Ascending aorta (tissue), 2 donors: ENCODE results near the gene CHCHD4. TPM values are rescaled to one million over a fixed set of nuclear protein-coding genes. Genes with fewer than 3 reads are reported as not detected.
"Not testable (repeated sequence)": the region's sequence is repeated elsewhere in the genome, so short reads cannot be mapped to it uniquely, and the experiment has no call there.

Experiments used
- DNase-seq, 2 donors: peaks; one replicate each; pipeline ENCODE4 v3.0.0-alpha.2; 2019; ENCODE audit warnings: low spot score in 2 of 2
- H3K27ac ChIP-seq, 2 donors: fragments of 200-600 bp; sonication (generic); one replicate each; pipeline ENCODE4 v1.5.1; 2016 to 2017; ENCODE audit warnings: mild to moderate bottlenecking in 1 of 2
- H3K27me3 ChIP-seq: fragments of 200-600 bp; sonication (generic); one replicate; pipeline ENCODE4 v1.5.1; 2017
- H3K36me3 ChIP-seq, 2 donors: fragments of 200-600 bp; sonication (generic); one replicate each; pipeline ENCODE4 v1.5.1; 2016
- H3K4me1 ChIP-seq, 2 donors: fragments of 200-600 bp; sonication (generic); one replicate each; pipeline ENCODE4 v1.5.1; 2016 to 2017; ENCODE audit warnings: mild to moderate bottlenecking in 1 of 2
- H3K4me3 ChIP-seq, 2 donors: fragments of 200-600 bp; sonication (generic); one replicate each; pipeline ENCODE4 v1.5.1; 2016 to 2017; ENCODE audit warnings: mild to moderate bottlenecking in 1 of 2
- H3K9me3 ChIP-seq, 2 donors: fragments of 200-600 bp; sonication (generic); one replicate each; pipeline ENCODE4 v1.5.1; 2016
- CTCF ChIP-seq, 3 experiments: fragments of 200-600 bp in 2 of 3; fragments of 450-650 bp in 1 of 3; sonication (generic) in 2 of 3; IDR thresholded peaks; one replicate each; pipeline ENCODE4 v1.5.1; 2016 to 2019; ENCODE audit warnings: antibody characterized with exemption in 3 of 3, mild to moderate bottlenecking in 1 of 3, moderate library complexity in 1 of 3
- intact Hi-C: fragments of 100-400 bp; cut with DNase I; formaldehyde crosslinking; loops from one replicate; pipeline ENCODE4 v1.15.1; 2023
- total RNA-seq: library from RNA; depleted of rRNA; stranded (reverse); fragments of >200 nt; gene quantifications from one replicate; pipeline ENCODE4 v1.1.0, GENCODE V29; 2016

Gene CHCHD4
- total RNA-seq, 1 donor from 2014 or later, result 1.9 TPM

- Histone ChIP-seq H3K36me3 (peaks cover 7 to 21% of the 10 kb centered on the region in 2 donors), H3K4me3 (no peak overlapping the region), H3K27ac (no peak overlapping the region), H3K4me1 (peaks cover 0 to 8% of the 10 kb centered on the region in 2 donors), H3K27me3 (no peaks in the 10 kb centered on the region), H3K9me3 (no peaks in the 10 kb centered on the region)
- intact Hi-C loops, result loop anchor here (5.0 kb wide), 1 partner anchor 333 kb away; no protein-coding TSS in a partner anchor
- TF ChIP-seq CTCF (IDR thresholded peaks at IDR 0.05), result no peak
- no peak for DNase-seq
Observed at GRCh38 chr3:14119651-14120050, 5.0 kb downstream of the CHCHD4 start.

- no peaks in the 10 kb centered on the region for H3K27me3 ChIP-seq
- H3K9me3 ChIP-seq, result no peaks in the 10 kb centered on the region
- no peak for TF ChIP-seq CTCF (IDR thresholded peaks at IDR 0.05)
- intact Hi-C loops, result no loop called here
- DNase-seq, result no peak
- H3K4me1 ChIP-seq, result peaks cover 0 to 6% of the 10 kb centered on the region in 2 donors
- no peak overlapping the region for H3K4me3 ChIP-seq
- H3K27ac ChIP-seq, result no peak overlapping the region
- peaks cover 15 to 29% of the 10 kb centered on the region in 2 donors for H3K36me3 ChIP-seq
Observed at GRCh38 chr3:14118400-14119381, 6.0 kb downstream of the CHCHD4 start.

GRCh38 chr3:14117468-14118399 is 6.9 kb downstream of the CHCHD4 start:
- intact Hi-C loops, result no loop called here
- Histone ChIP-seq H3K9me3 (no peaks in the 10 kb centered on the region), H3K27me3 (no peaks in the 10 kb centered on the region), H3K36me3 (peaks cover 22 to 39% of the 10 kb centered on the region in 2 donors), H3K4me1 (no peaks in the 10 kb centered on the region), H3K4me3 (no peak overlapping the region), H3K27ac (no peak overlapping the region)
- no peak for DNase-seq
- TF ChIP-seq CTCF (IDR thresholded peaks at IDR 0.05), result no peak

- no peaks in the 10 kb centered on the region for H3K9me3 ChIP-seq
- H3K4me1 ChIP-seq, result no peaks in the 10 kb centered on the region
- no peak for TF ChIP-seq CTCF (IDR thresholded peaks at IDR 0.05)
- H3K27me3 ChIP-seq, result no peaks in the 10 kb centered on the region
- no peak overlapping the region for H3K4me3 ChIP-seq
- intact Hi-C loops, result no loop called here
- H3K27ac ChIP-seq, result no peak overlapping the region
- H3K36me3 ChIP-seq, result peaks cover 31 to 48% of the 10 kb centered on the region in 2 donors
- no peak for DNase-seq
Observed at GRCh38 chr3:14113965-14114635, 10.6 kb downstream of the CHCHD4 start.

- DNase-seq, result no peak
- Histone ChIP-seq H3K4me1 (no peaks in the 10 kb centered on the region), H3K9me3 (no peaks in the 10 kb centered on the region), H3K27ac (no peak overlapping the region), H3K27me3 (no peaks in the 10 kb centered on the region), H3K4me3 (no peak overlapping the region), H3K36me3 (peaks cover 28 to 42% of the 10 kb centered on the region in 2 donors)
- intact Hi-C loops, result no loop called here
- no peak for TF ChIP-seq CTCF (IDR thresholded peaks at IDR 0.05)
Observed at GRCh38 chr3:14110699-14111098, 14.0 kb downstream of the CHCHD4 start.

- H3K4me1 ChIP-seq, H3K27ac ChIP-seq, H3K9me3 ChIP-seq, DNase-seq, intact Hi-C loops, H3K4me3 ChIP-seq, H3K27me3 ChIP-seq: not testable (repeated sequence)
- H3K36me3 ChIP-seq, result peaks cover 23 to 33% of the 10 kb centered on the region in 2 donors
Observed at GRCh38 chr3:14109821-14110220, 14.8 kb downstream of the CHCHD4 start.
